Keratinocyte (primary cell): ENCODE data around the gene CCDC178. TPM values are rescaled to one million over a fixed set of nuclear protein-coding genes. Genes with fewer than 3 reads are reported as not detected.

Experiments
- DNase-seq: peaks from one replicate; pipeline ENCODE4 v3.0.0-alpha.2; 2011; ENCODE audit warnings: low read depth, missing footprints, low spot score
- FAIRE-seq: peaks from 2 replicates; lab custom pipeline; 2011; peaks lifted over from hg19 to GRCh38; lab: Jason Lieb, UNC
- H2AFZ ChIP-seq: 2 replicates; pipeline ENCODE4 v1.6.0; 2012; ENCODE audit warnings: low read length, control low read depth, inconsistent platforms; ENCODE audit not compliant: control insufficient read depth
- H3K27ac ChIP-seq: 2 replicates; pipeline ENCODE4 v1.5.1; 2011; ENCODE audit warnings: low read length; ENCODE audit not compliant: control insufficient read depth, insufficient read depth
- H3K27me3 ChIP-seq: 3 replicates; pipeline ENCODE4 v1.6.0; 2011; ENCODE audit warnings: low read length; ENCODE audit not compliant: control insufficient read depth, insufficient read depth; ENCODE audit errors: extremely low read depth
- H3K36me3 ChIP-seq, 2 experiments: 2 replicates in 1 of 2; 3 replicates in 1 of 2; pipeline ENCODE4 v1.5.1; 2011; ENCODE audit warnings: low read length in 2 of 2, mild to moderate bottlenecking in 1 of 2; ENCODE audit not compliant: control insufficient read depth in 2 of 2, insufficient read depth in 2 of 2; ENCODE audit errors: extremely low read depth in 1 of 2
- H3K4me1 ChIP-seq: 3 replicates; pipeline ENCODE4 v1.5.1; 2011; ENCODE audit warnings: low read length; ENCODE audit not compliant: control insufficient read depth, insufficient read depth; ENCODE audit errors: extremely low read depth
- H3K4me2 ChIP-seq: 3 replicates; pipeline ENCODE4 v1.6.0; 2011; ENCODE audit warnings: low read depth, low read length; ENCODE audit not compliant: control insufficient read depth, insufficient read depth; ENCODE audit errors: extremely low read depth
- H3K4me3 ChIP-seq, 3 experiments: fragments of 200-600 bp in 1 of 3; sonication (generic) in 1 of 3; 2 replicates in 2 of 3; 3 replicates in 1 of 3; pipeline ENCODE4 v1.5.1; 2011 to 2016; ENCODE audit warnings: low read length in 3 of 3, mild to moderate bottlenecking in 3 of 3, control low read depth in 2 of 3, inconsistent platforms in 1 of 3, low read depth in 1 of 3, mixed read lengths in 1 of 3, mixed run types in 1 of 3, moderate library complexity in 1 of 3; ENCODE audit not compliant: control insufficient read depth in 2 of 3, insufficient read depth in 2 of 3; ENCODE audit errors: extremely low read depth in 1 of 3
- H3K79me2 ChIP-seq: 2 replicates; pipeline ENCODE4 v1.6.0; 2012; ENCODE audit warnings: low read length; ENCODE audit not compliant: control insufficient read depth, insufficient read depth
- H3K9ac ChIP-seq: 3 replicates; pipeline ENCODE4 v1.6.0; 2011; ENCODE audit warnings: low read length; ENCODE audit not compliant: control insufficient read depth, insufficient read depth; ENCODE audit errors: extremely low read depth
- H3K9me1 ChIP-seq: 3 replicates; pipeline ENCODE4 v1.6.0; 2011; ENCODE audit warnings: low read length; ENCODE audit not compliant: control insufficient read depth, insufficient read depth; ENCODE audit errors: extremely low read depth
- H3K9me3 ChIP-seq: 2 replicates; pipeline ENCODE4 v1.5.1; 2012; ENCODE audit warnings: low read depth, low read length; ENCODE audit not compliant: control insufficient read depth
- H4K20me1 ChIP-seq: 3 replicates; pipeline ENCODE4 v1.6.0; 2011; ENCODE audit warnings: low read length; ENCODE audit not compliant: control insufficient read depth, insufficient read depth; ENCODE audit errors: extremely low read depth
- CTCF ChIP-seq, 3 experiments: IDR thresholded peaks in 1 of 3; conservative IDR thresholded peaks in 1 of 3; optimal IDR thresholded peaks in 1 of 3; 2 replicates in 2 of 3; 3 replicates in 1 of 3; pipeline versions ENCODE3 to v1.5.1; 2011; ENCODE audit warnings: low read length in 3 of 3, mild to moderate bottlenecking in 3 of 3, moderate library complexity in 2 of 3, control low read depth in 1 of 3, inconsistent platforms in 1 of 3; ENCODE audit not compliant: insufficient read depth in 2 of 3; ENCODE audit errors: extremely low read depth in 1 of 3
- EZH2 ChIP-seq: IDR thresholded peaks from one replicate; pipeline ENCODE4 v1.6.1; 2012; ENCODE audit warnings: inconsistent platforms, mild to moderate bottlenecking, low read length, moderate library complexity
- dilution Hi-C: fragments of 300-500 bp; cut with MboI; formaldehyde crosslinking; loops from one replicate; pipeline ENCODE4 v1.7.0; 2020; ENCODE audit warnings: low sequenced_read_pairs; ENCODE audit not compliant: extremely low pct_ligation_motif_present
- polyA plus RNA-seq, 5 experiments: library from polyadenylated mRNA; depleted of rRNA in 3 of 5; stranded (reverse) in 3 of 5; stranded (forward) in 1 of 5; unstranded in 1 of 5; fragments of >200 nt; gene quantifications; 1 replicate in 1 of 5; 2 replicates in 3 of 5; 3 replicates in 1 of 5; pipeline versions ENCODE4 v1.2.1 to v1.2.3, GENCODE V29; 2011 to 2012; ENCODE audit warnings: missing spikeins in 2 of 5, low read depth in 1 of 5, low replicate concordance in 1 of 5

Gene CCDC178
- polyA plus RNA-seq, 1 donor (not counting 4 experiments of a cell fraction or from before 2014, with no cell fraction given): 0.14 TPM

GRCh38 chr18:33369711-33370449, 70.6 kb downstream of the CCDC178 start:
- no peaks in the 10 kb centered on the region for H3K79me2 ChIP-seq
- TF ChIP-seq EZH2 (no peak), CTCF (optimal IDR thresholded peaks at IDR 0.05 in 1 of 3, IDR thresholded peaks at IDR 0.05 in 1 of 3, conservative IDR thresholded peaks at IDR 0.05 in 1 of 3; ENCODE audit: extremely low read depth in 1 of 3, insufficient read depth in 2 of 3, low read length in 3 of 3) (no peak)
- no peak overlapping the region for H3K9ac ChIP-seq
- dilution Hi-C loops: no loop called here
- no peaks in the 10 kb centered on the region for H3K36me3 ChIP-seq
- no peaks in the 10 kb centered on the region for H3K9me3 ChIP-seq
- DNase-seq: no peak
- no peak overlapping the region for H3K4me3 ChIP-seq
- H3K4me1 ChIP-seq: no peaks in the 10 kb centered on the region
- no peaks in the 10 kb centered on the region for H4K20me1 ChIP-seq
- no peaks in the 10 kb centered on the region for H3K27me3 ChIP-seq
- H3K27ac ChIP-seq: no peak overlapping the region
- H3K9me1 ChIP-seq: no peaks in the 10 kb centered on the region
- no peak overlapping the region for H2AFZ ChIP-seq
- FAIRE-seq: no peak
- peak overlapping the region; percentile 42 for H3K4me2 ChIP-seq

- Histone ChIP-seq H2AFZ (no peak overlapping the region), H3K9me3 (no peaks in the 10 kb centered on the region), H3K36me3 (no peaks in the 10 kb centered on the region), H3K4me2 (no peak overlapping the region), H3K27me3 (no peaks in the 10 kb centered on the region), H3K79me2 (no peaks in the 10 kb centered on the region), H3K27ac (no peak overlapping the region), H3K9me1 (no peaks in the 10 kb centered on the region), H3K4me3 (no peak overlapping the region), H4K20me1 (no peaks in the 10 kb centered on the region), H3K9ac (no peak overlapping the region), H3K4me1 (no peaks in the 10 kb centered on the region)
- TF ChIP-seq EZH2 (no peak), CTCF (optimal IDR thresholded peaks at IDR 0.05 in 1 of 3, IDR thresholded peaks at IDR 0.05 in 1 of 3, conservative IDR thresholded peaks at IDR 0.05 in 1 of 3; ENCODE audit: extremely low read depth in 1 of 3, insufficient read depth in 2 of 3, low read length in 3 of 3) (no peak)
- no peak for DNase-seq
- FAIRE-seq: no peak
- dilution Hi-C loops: no loop called here
Measured at GRCh38 chr18:33356735-33357134, 83.8 kb downstream of the CCDC178 start.
